ENCODE results near the gene USB1. TPM values are rescaled to one million over a fixed set of nuclear protein-coding genes. Genes with fewer than 3 reads are reported as not detected.

The USB1 gene
- total and polyA plus RNA-seq, 11 donors = 20.3 to 61.9 (median 34.4) TPM

DNA sequence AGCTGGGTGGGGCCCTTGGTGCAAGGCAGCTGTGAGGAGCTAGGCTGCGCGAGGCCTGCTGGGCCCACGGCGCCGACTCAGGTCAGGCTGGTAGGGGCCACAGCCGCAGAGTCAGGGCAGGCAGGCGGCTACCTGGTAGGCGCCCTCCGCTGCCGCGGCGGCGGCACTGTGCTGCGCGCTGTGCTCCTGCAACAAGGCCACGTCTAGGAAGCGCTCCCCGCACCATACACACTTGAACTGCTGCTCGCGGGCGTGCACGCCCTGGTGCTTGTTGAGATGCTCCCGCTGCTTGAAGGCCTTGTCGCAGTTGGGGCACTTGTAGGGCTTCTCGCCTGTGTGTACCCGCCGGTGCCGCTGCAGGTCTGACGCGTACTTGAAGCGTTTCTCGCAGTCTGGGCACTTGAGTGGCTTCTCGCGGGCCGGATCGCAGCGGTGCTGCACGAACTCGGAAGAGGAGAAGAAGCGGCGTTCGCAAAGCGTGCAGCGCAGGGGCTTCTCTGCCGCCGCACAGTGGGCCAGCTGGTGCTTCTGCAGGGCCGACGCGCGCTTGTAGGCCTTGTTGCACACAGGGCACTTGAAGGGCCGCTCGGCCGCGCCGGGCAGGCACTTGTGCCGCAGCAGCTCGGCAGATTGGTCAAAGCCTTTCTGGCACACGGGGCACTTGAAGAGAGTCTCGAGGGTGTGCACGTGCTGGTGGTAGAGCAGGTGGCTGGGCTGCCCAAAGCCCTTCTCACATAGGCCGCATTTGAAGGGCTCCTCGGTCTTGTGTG lies 4.6 kb upstream of the USB1 start:
- H3K36me3 ChIP-seq = peaks cover 0 to 48% (median 36%) of the 10 kb centered on the region in 9 donors
- peaks cover 3 to 58% (median 27%) of the 10 kb centered on the region in 12 donors for H3K4me1 ChIP-seq
- H3K4me3 ChIP-seq = no peak overlapping the region
- DNase-seq (no peak), ATAC-seq (no peak)
- H3K27me3 ChIP-seq = no peaks in the 10 kb centered on the region
- H3K9me3 ChIP-seq = no peaks in the 10 kb centered on the region
- H3K27ac ChIP-seq = no peak overlapping the region
- TF ChIP-seq POLR2A (IDR thresholded peaks at IDR 0.05) = no peak
- no peak for TF ChIP-seq CTCF (IDR thresholded peaks at IDR 0.05)
- intact Hi-C loops (cut with DNase I) = loop anchor here in 4 of 10 donors (5.0 to 10.0 kb wide), 3 partner anchors 239 to 419 kb away; no protein-coding TSS in a partner anchor
- WGBS, 4 donors = 95 to 98% (median 97%) methylated on average over 43 to 62 of the region's 62 CpGs

DNA sequence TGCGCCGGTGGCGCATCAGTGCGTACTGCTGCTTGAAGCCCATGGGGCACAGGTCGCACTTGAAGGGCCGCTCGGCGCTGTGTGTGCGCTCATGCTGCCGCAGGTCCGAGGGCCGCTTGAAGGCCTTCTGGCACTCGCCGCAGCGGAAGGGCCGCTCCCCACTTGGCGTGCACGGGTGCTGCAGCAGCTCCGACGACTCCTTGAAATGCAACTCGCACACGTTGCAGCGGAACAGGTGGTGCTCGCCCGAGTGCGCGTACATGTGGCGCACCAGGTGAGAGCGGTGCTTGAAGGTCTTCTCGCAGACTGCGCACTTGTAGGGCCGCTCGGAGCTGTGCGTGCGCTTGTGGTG lies 4.1 kb upstream of the USB1 start:
- DNase-seq (no peak), ATAC-seq (no peak)
- no peaks in the 10 kb centered on the region for H3K27me3 ChIP-seq
- no peak overlapping the region for H3K27ac ChIP-seq
- 94 to 97% (median 96%) methylated on average over 27 to 35 of the region's 35 CpGs for WGBS, 4 donors
- TF ChIP-seq POLR2A (IDR thresholded peaks at IDR 0.05) (no peak), CTCF (IDR thresholded peaks at IDR 0.05) (no peak)
- H3K36me3 ChIP-seq = peaks cover 0 to 50% (median 36%) of the 10 kb centered on the region in 9 donors
- peaks cover 3 to 64% (median 32%) of the 10 kb centered on the region in 12 donors for H3K4me1 ChIP-seq
- no peaks in the 10 kb centered on the region for H3K9me3 ChIP-seq
- intact Hi-C loops (cut with DNase I) = loop anchor here in 4 of 10 donors (5.0 to 10.0 kb wide), 3 partner anchors 240 to 420 kb away; no protein-coding TSS in a partner anchor
- no peak overlapping the region for H3K4me3 ChIP-seq

DNA sequence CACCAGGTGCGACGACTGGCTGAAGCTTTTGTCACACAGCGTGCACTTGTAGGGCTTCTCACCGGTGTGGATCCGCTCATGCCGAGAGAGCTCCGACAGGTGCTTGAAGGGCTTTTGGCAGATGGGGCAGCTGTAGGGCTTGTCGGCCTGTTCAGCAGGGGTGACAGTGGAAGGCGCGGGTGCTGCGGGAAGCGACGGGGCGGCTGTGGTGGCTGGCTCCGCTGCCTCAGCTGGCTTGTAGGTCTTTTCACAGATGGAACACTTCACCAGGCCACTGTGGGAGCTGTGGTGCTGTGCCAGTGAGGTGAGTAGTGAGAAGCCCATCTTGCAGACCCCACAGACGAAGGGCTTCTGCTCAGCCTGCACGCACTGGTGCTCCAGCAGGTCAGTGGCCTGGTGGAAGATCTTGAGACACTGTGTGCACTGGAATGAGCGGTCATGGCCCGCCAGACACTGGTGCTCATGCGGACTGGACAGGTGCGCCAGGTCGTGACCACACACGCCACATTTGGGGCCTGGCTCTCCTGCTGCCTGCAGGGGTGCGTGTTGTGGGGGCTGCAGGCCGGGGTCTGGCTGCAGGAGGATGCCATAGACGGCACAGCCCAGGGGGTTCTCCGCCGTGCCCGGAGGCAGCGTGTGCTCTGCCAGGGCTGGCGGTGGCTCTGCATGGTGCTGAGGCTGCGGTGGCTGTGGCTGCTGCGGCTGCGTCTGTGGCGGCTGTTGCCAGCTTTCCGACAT lies 3.5 kb upstream of the USB1 start:
- peaks cover 3 to 69% (median 32%) of the 10 kb centered on the region in 12 donors for H3K4me1 ChIP-seq
- H3K27ac ChIP-seq = peak overlapping the region in 1 of 12 donors; percentile 69
- peaks cover 0 to 55% (median 38%) of the 10 kb centered on the region in 9 donors for H3K36me3 ChIP-seq
- no peaks in the 10 kb centered on the region for H3K27me3 ChIP-seq
- intact Hi-C loops (cut with DNase I) = loop anchor here in 5 of 10 donors (2.0 to 10.0 kb wide), 4 partner anchors 99 to 420 kb away; no protein-coding TSS in a partner anchor
- no peak overlapping the region for H3K4me3 ChIP-seq
- DNase-seq = peak in 1 of 5 donors; percentile 61
- ATAC-seq = no peak
- H3K9me3 ChIP-seq = no peaks in the 10 kb centered on the region
- TF ChIP-seq CTCF (IDR thresholded peaks at IDR 0.05) = no peak
- TF ChIP-seq POLR2A (IDR thresholded peaks at IDR 0.05) = no peak
- WGBS, 4 donors = 94 to 96% (median 95%) methylated on average over 34 to 36 of the region's 36 CpGs

- ATAC-seq = no peak
Observed at GRCh38 chr16:57998486-57998885, 2.7 kb upstream of the USB1 start.

More at GRCh38 chr16:57998486-57998885, 2.7 kb upstream of the USB1 start:
- 69 to 78% (median 75%) methylated on average over 8 of the region's 8 CpGs for WGBS, 4 donors
- Histone ChIP-seq H3K36me3 (peaks cover 0 to 61% (median 43%) of the 10 kb centered on the region in 9 donors), H3K4me3 (peak overlapping the region in 1 of 12 donors; percentile 4), H3K27ac (peak overlapping the region in 1 of 12 donors; percentile 69), H3K4me1 (peaks cover 3 to 62% (median 32%) of the 10 kb centered on the region in 12 donors), H3K9me3 (no peaks in the 10 kb centered on the region), H3K27me3 (no peaks in the 10 kb centered on the region)
- peak in 2 of 5 donors; percentile 57 to 64 for DNase-seq
- TF ChIP-seq POLR2A (IDR thresholded peaks at IDR 0.05) (no peak), CTCF (IDR thresholded peaks at IDR 0.05) (no peak)
- intact Hi-C loops (cut with DNase I) = loop anchor here in 5 of 10 donors (2.0 to 10.0 kb wide), 4 partner anchors 100 to 421 kb away; no protein-coding TSS in a partner anchor

Data from heart left ventricle (tissue), 16 donors.